IMR-90 (cell line): ENCODE data around the gene INPP5A. TPM values are rescaled to one million over a fixed set of nuclear protein-coding genes. Genes with fewer than 3 reads are reported as not detected.

Experiments used
- ATAC-seq: fragments of 200-7000 bp; cut with Tn5 transposase; 2 replicates; pipeline ENCODE4 v1.9.1; 2020; ENCODE audit warnings: low read depth, mild to moderate bottlenecking, moderate library complexity
- BruUV-seq: library from RNA; stranded (reverse); fragments of 400-500 nt; replicated peaks from 2 replicates; lab custom pipeline; 2021; lab: Mats Ljungman, UMichigan
- CTCF ChIA-PET: fragments of 300-600 bp; formaldehyde crosslinking; extraction: SDS; loops from one replicate; lab custom pipeline; 2021; ENCODE audit warnings: antibody characterized with exemption; lab: Yijun Ruan, JAX
- POLR2A ChIA-PET: fragments of 300-600 bp; sonication (Branson Sonifier 250); formaldehyde crosslinking; loops from one replicate; lab custom pipeline; 2022; ENCODE audit warnings: antibody characterized with exemption; ENCODE audit not compliant: unreplicated experiment; lab: Charles Lee
- DNase-seq: peaks from one replicate; pipeline ENCODE4 v3.0.0; 2013
- H2AFZ ChIP-seq: replicated peaks from 2 replicates; pipeline ENCODE3; 2013; ENCODE audit warnings: low read length, mild to moderate bottlenecking; ENCODE audit not compliant: poor library complexity
- H2AK5ac ChIP-seq: 2 replicates; pipeline ENCODE4 v1.6.1; 2013; ENCODE audit warnings: low read depth, low read length, inconsistent platforms
- H2AK9ac ChIP-seq: replicated peaks from 2 replicates; pipeline ENCODE3; 2013; ENCODE audit warnings: mild to moderate bottlenecking, low read depth, low read length, moderate library complexity; ENCODE audit not compliant: poor library complexity
- H2BK120ac ChIP-seq: 2 replicates; pipeline ENCODE4 v1.6.1; 2013; ENCODE audit warnings: low read depth, low read length, inconsistent platforms
- H2BK15ac ChIP-seq: 3 replicates; pipeline ENCODE4 v1.6.1; 2013; ENCODE audit warnings: low read depth, low read length, inconsistent platforms
- H2BK20ac ChIP-seq: 2 replicates; pipeline ENCODE4 v1.6.1; 2013; ENCODE audit warnings: low read depth, mild to moderate bottlenecking, inconsistent platforms, low read length, moderate library complexity
- H2BK5ac ChIP-seq: 2 replicates; pipeline ENCODE4 v1.6.1; 2013; ENCODE audit warnings: mild to moderate bottlenecking, low read depth, low read length, inconsistent platforms; ENCODE audit not compliant: poor library complexity, severe bottlenecking
- H3K14ac ChIP-seq: replicated peaks from 2 replicates; pipeline ENCODE4 v1.6.1; 2013; ENCODE audit warnings: low read depth, low read length, inconsistent platforms
- H3K18ac ChIP-seq: 2 replicates; pipeline ENCODE4 v1.6.1; 2013; ENCODE audit warnings: low read depth, low read length, control low read depth
- H3K23ac ChIP-seq: 2 replicates; pipeline ENCODE4 v1.6.1; 2013; ENCODE audit warnings: low read depth, low read length, inconsistent platforms
- H3K27ac ChIP-seq: 2 replicates; pipeline ENCODE4 v1.5.1; 2013; ENCODE audit warnings: mild to moderate bottlenecking, control low read depth, low read length; ENCODE audit not compliant: insufficient read depth
- H3K27me3 ChIP-seq: 2 replicates; pipeline ENCODE4 v1.6.1; 2013; ENCODE audit warnings: low read length; ENCODE audit not compliant: control insufficient read depth, insufficient read depth
- H3K36me3 ChIP-seq: 2 replicates; pipeline ENCODE4 v1.6.1; 2013; ENCODE audit warnings: low read length, mixed read lengths; ENCODE audit not compliant: control insufficient read depth, insufficient read depth
- H3K4ac ChIP-seq: 2 replicates; pipeline ENCODE4 v1.6.1; 2013; ENCODE audit warnings: low read depth, low read length, inconsistent platforms
- H3K4me1 ChIP-seq: 2 replicates; pipeline ENCODE4 v1.6.1; 2013; ENCODE audit warnings: low read length, mixed read lengths; ENCODE audit not compliant: control insufficient read depth, insufficient read depth
- H3K4me2 ChIP-seq: 2 replicates; pipeline ENCODE4 v1.6.1; 2013; ENCODE audit warnings: low read depth, mild to moderate bottlenecking, control low read depth, low read length, moderate library complexity
- H3K4me3 ChIP-seq: 2 replicates; pipeline ENCODE4 v1.5.1; 2013; ENCODE audit warnings: low read depth, mild to moderate bottlenecking, control low read depth, low read length, moderate library complexity; ENCODE audit not compliant: insufficient read depth
- H3K56ac ChIP-seq: 2 replicates; pipeline ENCODE4 v1.6.1; 2013; ENCODE audit warnings: low read length, inconsistent platforms; ENCODE audit not compliant: insufficient read depth; ENCODE audit errors: extremely low read depth
- H3K79me1 ChIP-seq, 2 experiments: 2 replicates each; pipeline ENCODE4 v1.6.1; 2013; ENCODE audit warnings: low read length in 2 of 2, inconsistent platforms in 1 of 2, low read depth in 1 of 2
- H3K9ac ChIP-seq: 2 replicates; pipeline ENCODE4 v1.6.1; 2013; ENCODE audit warnings: low read depth, low read length, control low read depth
- H3K9me1 ChIP-seq: 2 replicates; pipeline ENCODE4 v1.6.1; 2013; ENCODE audit warnings: low read length, inconsistent platforms; ENCODE audit not compliant: insufficient read depth
- H3K9me3 ChIP-seq: 2 replicates; pipeline ENCODE4 v1.6.1; 2013; ENCODE audit warnings: low read length; ENCODE audit not compliant: control insufficient read depth, insufficient read depth
- H4K20me1 ChIP-seq: 2 replicates; pipeline ENCODE4 v1.6.1; 2013; ENCODE audit warnings: low read length, inconsistent platforms; ENCODE audit not compliant: insufficient read depth
- H4K5ac ChIP-seq: 2 replicates; pipeline ENCODE4 v1.6.1; 2013; ENCODE audit warnings: mild to moderate bottlenecking, low read depth, low read length, control low read depth
- H4K8ac ChIP-seq, 2 experiments: 2 replicates each; pipeline ENCODE4 v1.6.1; 2013; ENCODE audit warnings: low read depth in 2 of 2, low read length in 2 of 2, control low read depth in 1 of 2, inconsistent platforms in 1 of 2
- H4K91ac ChIP-seq: 2 replicates; pipeline ENCODE4 v1.6.1; 2013; ENCODE audit warnings: low read depth, low read length, inconsistent platforms; ENCODE audit not compliant: insufficient read depth
- BHLHE40 ChIP-seq: fragments of 150-350 bp; IDR thresholded peaks from 2 replicates; pipeline ENCODE4 v1.6.1; 2016; ENCODE audit warnings: mild to moderate bottlenecking, low read depth, low read length
- CHD1 ChIP-seq: IDR thresholded peaks from 2 replicates; pipeline ENCODE4 v1.6.1; 2012; ENCODE audit warnings: low read depth, low read length, improper control_type of control experiment
- ELK1 ChIP-seq: fragments of 150-350 bp; IDR thresholded peaks from 2 replicates; pipeline ENCODE4 v1.6.1; 2016; ENCODE audit warnings: low read depth, mild to moderate bottlenecking, low read length, moderate library complexity, borderline replicate concordance
- MAFK ChIP-seq: IDR thresholded peaks from 2 replicates; pipeline ENCODE4 v1.6.1; 2012; ENCODE audit warnings: low read depth, low read length, improper control_type of control experiment
- MAZ ChIP-seq: IDR thresholded peaks from 2 replicates; pipeline ENCODE4 v1.6.1; 2012; ENCODE audit warnings: low read depth, mild to moderate bottlenecking, low read length, improper control_type of control experiment, moderate library complexity, borderline replicate concordance
- MXI1 ChIP-seq: IDR thresholded peaks from 2 replicates; pipeline ENCODE4 v1.6.1; 2012; ENCODE audit warnings: low read depth, mild to moderate bottlenecking, low read length, moderate library complexity, borderline replicate concordance
- RAD21 ChIP-seq: IDR thresholded peaks from 2 replicates; pipeline ENCODE4 v1.6.1; 2012; ENCODE audit warnings: low read length, improper control_type of control experiment
- RCOR1 ChIP-seq: IDR thresholded peaks from 2 replicates; pipeline ENCODE4 v1.6.1; 2012; ENCODE audit warnings: mild to moderate bottlenecking, low read length, improper control_type of control experiment; ENCODE audit not compliant: insufficient replicate concordance
- RFX5 ChIP-seq: IDR thresholded peaks from 2 replicates; pipeline ENCODE4 v1.8.0; 2012; ENCODE audit warnings: low read depth, mild to moderate bottlenecking, low read length, moderate library complexity
- SMC3 ChIP-seq: fragments of 150-350 bp; IDR thresholded peaks from 2 replicates; pipeline ENCODE4 v1.6.1; 2016; ENCODE audit warnings: low read depth, mild to moderate bottlenecking, antibody characterized with exemption, low read length, moderate library complexity
- WGBS, 2 experiments: methylation state at CpG; one replicate each; pipeline versions ENCODE4 v1.1.5 to v1.1.7; 2013; ENCODE audit warnings: missing lambda C conversion rate in 2 of 2; ENCODE audit not compliant: insufficient read length in 1 of 2; ENCODE audit errors: extremely low coverage in 2 of 2; 5-methylcytosine and 5-hydroxymethylcytosine counted together
- dilution Hi-C: fragments of 300-500 bp; cut with HindIII; formaldehyde crosslinking; loops from one replicate; pipeline ENCODE4 v1.14.3; 2018; ENCODE audit warnings: low sequenced_read_pairs; ENCODE audit not compliant: unreplicated experiment
- in situ Hi-C: fragments of 300-500 bp; cut with MboI; formaldehyde crosslinking; loops from 3 replicates; pipeline ENCODE4 v1.14.3; 2019; ENCODE audit warnings: low sequenced_read_pairs, inconsistent platforms, mixed read lengths
- intact Hi-C: fragments of 100-400 bp; cut with micrococcal nuclease; formaldehyde crosslinking; loops from 2 replicates; pipeline ENCODE4 v1.10.0; 2022
- polyA plus RNA-seq, 3 experiments: library from polyadenylated mRNA; depleted of rRNA; stranded (reverse); fragments of >200 nt; gene quantifications; 2 replicates each; pipeline ENCODE4 v1.2.3, GENCODE V29; 2012; ENCODE audit warnings: low replicate concordance in 1 of 3
- total RNA-seq: library from RNA; depleted of rRNA; stranded (reverse); fragments of >200 nt; gene quantifications from 2 replicates; pipeline ENCODE4 v1.2.3, GENCODE V29; 2012
- TF ChIP-seq, protein P1 (sequence below): conservative IDR thresholded peaks from 2 replicates; pipeline ENCODE4 v1.5.1; 2012; ENCODE audit warnings: mild to moderate bottlenecking, low read depth, low read length, improper control_type of control experiment

Gene INPP5A
- total and polyA plus RNA-seq, 2 of the 4 experiments (the other 2 are of a cell fraction), result 21.4 to 36.7 TPM

DNA sequence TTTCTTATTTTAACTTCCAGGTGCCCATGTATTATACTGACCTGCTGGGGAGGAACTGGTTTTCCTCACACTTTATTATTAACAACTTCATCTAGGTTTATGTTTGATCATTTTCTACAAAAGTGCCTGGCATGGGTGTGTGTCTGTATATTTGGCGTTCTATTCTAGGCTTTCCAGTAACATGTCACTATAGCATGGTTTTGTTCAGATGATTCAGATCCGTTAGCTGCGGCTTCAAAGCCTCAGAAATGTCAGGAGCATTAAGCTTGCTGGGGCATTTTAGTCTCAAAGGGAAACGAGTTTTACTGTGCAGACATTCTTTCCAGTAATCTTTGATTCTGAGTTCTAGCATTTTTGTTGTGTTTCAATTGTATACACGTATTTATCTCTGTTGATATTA, 2.3 kb downstream of the INPP5A start:
- no peak overlapping the region for H2AK9ac ChIP-seq
- no peak overlapping the region for H2AFZ ChIP-seq
- H4K5ac ChIP-seq, result no peak overlapping the region
- no peak overlapping the region for H3K4ac ChIP-seq
- peak overlapping the region; percentile 36 for H2BK5ac ChIP-seq
- POLR2A ChIA-PET, result no interaction called here
- no peak for ATAC-seq
- H3K36me3 ChIP-seq, result no peaks in the 10 kb centered on the region
- H3K23ac ChIP-seq, result 0 out of 2 replicates have a peak overlapping the region, but pooled peaks have one; percentile 64
- no peak overlapping the region for H3K14ac ChIP-seq
- CTCF ChIA-PET, result interaction anchor here (1.1 kb wide), 1 partner anchor 58 kb away, joined by 3 read pairs; no protein-coding TSS in a partner anchor
- no peak overlapping the region for H4K8ac ChIP-seq
- peaks cover 25 to 87% of the 10 kb centered on the region in 2 experiments for H3K79me1 ChIP-seq
- dilution Hi-C loops, result no loop called here
- no peak overlapping the region for H3K27ac ChIP-seq
- H3K9me1 ChIP-seq, result peaks cover 5% of the 10 kb centered on the region
- no peak overlapping the region for H2BK20ac ChIP-seq
- WGBS, 2 experiments, result 0% methylated on average over 1 of the region's 5 CpGs; no CpG with 5 or more reads in 1 of the 2 experiments
- intact Hi-C loops, result loop anchor here (1.0 to 5.0 kb wide), 2 partner anchors 37 to 97 kb away; no protein-coding TSS in a partner anchor
- H3K4me3 ChIP-seq, result no peak overlapping the region
- DNase-seq, result peak; percentile 75
- TF ChIP-seq CHD1 (no peak), MAZ (no peak), MAFK (no peak), RFX5 (no peak), SMC3 (0 out of 2 replicates have a peak, but pooled peaks have one; percentile 15), MXI1 (0 out of 2 replicates have a peak, but pooled peaks have one; percentile 36), RAD21 (no peak), BHLHE40 (no peak), ELK1 (no peak), RCOR1 (no peak)
- TF ChIP-seq, protein P1, sequence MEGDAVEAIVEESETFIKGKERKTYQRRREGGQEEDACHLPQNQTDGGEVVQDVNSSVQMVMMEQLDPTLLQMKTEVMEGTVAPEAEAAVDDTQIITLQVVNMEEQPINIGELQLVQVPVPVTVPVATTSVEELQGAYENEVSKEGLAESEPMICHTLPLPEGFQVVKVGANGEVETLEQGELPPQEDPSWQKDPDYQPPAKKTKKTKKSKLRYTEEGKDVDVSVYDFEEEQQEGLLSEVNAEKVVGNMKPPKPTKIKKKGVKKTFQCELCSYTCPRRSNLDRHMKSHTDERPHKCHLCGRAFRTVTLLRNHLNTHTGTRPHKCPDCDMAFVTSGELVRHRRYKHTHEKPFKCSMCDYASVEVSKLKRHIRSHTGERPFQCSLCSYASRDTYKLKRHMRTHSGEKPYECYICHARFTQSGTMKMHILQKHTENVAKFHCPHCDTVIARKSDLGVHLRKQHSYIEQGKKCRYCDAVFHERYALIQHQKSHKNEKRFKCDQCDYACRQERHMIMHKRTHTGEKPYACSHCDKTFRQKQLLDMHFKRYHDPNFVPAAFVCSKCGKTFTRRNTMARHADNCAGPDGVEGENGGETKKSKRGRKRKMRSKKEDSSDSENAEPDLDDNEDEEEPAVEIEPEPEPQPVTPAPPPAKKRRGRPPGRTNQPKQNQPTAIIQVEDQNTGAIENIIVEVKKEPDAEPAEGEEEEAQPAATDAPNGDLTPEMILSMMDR, result no peak
- peaks cover 24% of the 10 kb centered on the region for H3K4me1 ChIP-seq
- no peak overlapping the region for H3K56ac ChIP-seq
- no peak overlapping the region for H2AK5ac ChIP-seq
- H4K91ac ChIP-seq, result no peak overlapping the region
- no peaks in the 10 kb centered on the region for H3K9me3 ChIP-seq
- H3K9ac ChIP-seq, result no peak overlapping the region
- peak overlapping the region; percentile 49 for H3K4me2 ChIP-seq
- in situ Hi-C loops, result no loop called here
- no peak overlapping the region for H2BK15ac ChIP-seq
- no peak overlapping the region for H2BK120ac ChIP-seq
- H3K27me3 ChIP-seq, result no peaks in the 10 kb centered on the region
- no TSS peak for BruUV-seq
- H4K20me1 ChIP-seq, result peaks cover 65% of the 10 kb centered on the region
- H3K18ac ChIP-seq, result no peak overlapping the region
